H1 (cell line): ENCODE results near the gene R3HDM4. TPM values are rescaled to one million over a fixed set of nuclear protein-coding genes. Genes with fewer than 3 reads are reported as not detected.

Experiments
- ASH2L ChIP-seq: fragments of 200-600, 300-600 bp; sonication (generic); IDR thresholded peaks from one replicate; pipeline ENCODE4 v1.7.1; 2017; ENCODE audit warnings: low read length
- ATF2 ChIP-seq: IDR thresholded peaks from 2 replicates; pipeline ENCODE4 v1.6.1; 2012; ENCODE audit warnings: low read length, inconsistent platforms
- BACH1 ChIP-seq: IDR thresholded peaks from 2 replicates; pipeline ENCODE4 v1.6.1; 2012; ENCODE audit warnings: low read length, improper control_type of control experiment
- CBX5 ChIP-seq: fragments of 300-800, 300-1000 bp; sonication (generic); IDR thresholded peaks from 2 replicates; pipeline ENCODE4 v1.7.1; 2016; ENCODE audit warnings: antibody characterized with exemption, low read length, low read depth
- CBX8 ChIP-seq: fragments of 300-800, 300-1000 bp; sonication (generic); IDR thresholded peaks from 2 replicates; pipeline ENCODE4 v1.7.1; 2016; ENCODE audit warnings: low read depth, low read length, borderline replicate concordance
- CHD2 ChIP-seq: IDR thresholded peaks from 2 replicates; pipeline ENCODE4 v1.6.1; 2012; ENCODE audit warnings: low read length, improper control_type of control experiment
- CTBP2 ChIP-seq: IDR thresholded peaks from 2 replicates; pipeline ENCODE4 v1.7.0; 2011; ENCODE audit warnings: borderline replicate concordance, mild to moderate bottlenecking, moderate library complexity, mixed read lengths, low read length; ENCODE audit not compliant: insufficient read depth, insufficient read length
- EGR1 ChIP-seq: IDR thresholded peaks from 2 replicates; pipeline ENCODE4 v1.6.1; 2011; ENCODE audit warnings: low read depth, low read length, borderline replicate concordance
- EZH2 ChIP-seq: fragments of 200-600 bp; sonication (generic); IDR thresholded peaks from 2 replicates; pipeline ENCODE4 v1.7.1; 2012; ENCODE audit warnings: low read depth, mild to moderate bottlenecking, moderate library complexity, low read length, inconsistent platforms; ENCODE audit not compliant: severe bottlenecking
- FOSL1 ChIP-seq: IDR thresholded peaks from 2 replicates; pipeline ENCODE4 v1.6.1; 2011; ENCODE audit warnings: mild to moderate bottlenecking, low read depth, low read length, moderate library complexity; ENCODE audit not compliant: insufficient read depth
- HDAC6 ChIP-seq: IDR thresholded peaks from one replicate; pipeline ENCODE4 v1.7.1; 2012; ENCODE audit warnings: low read depth, mild to moderate bottlenecking, inconsistent platforms, low read length, moderate library complexity
- KDM1A ChIP-seq: fragments of 200-600, 300-600 bp; sonication (generic); IDR thresholded peaks from 2 replicates; pipeline ENCODE4 v1.7.1; 2016; ENCODE audit warnings: mild to moderate bottlenecking, low read length, borderline replicate concordance
- KDM4A ChIP-seq: IDR thresholded peaks from one replicate; pipeline ENCODE4 v1.7.1; 2012; ENCODE audit warnings: low read depth, mild to moderate bottlenecking, moderate library complexity, low read length, inconsistent platforms; ENCODE audit not compliant: severe bottlenecking
- PHF8 ChIP-seq: fragments of 200-600 bp; sonication (generic); conservative IDR thresholded peaks from 2 replicates; pipeline ENCODE4 v1.7.1; 2012; ENCODE audit warnings: low read depth, mild to moderate bottlenecking, inconsistent platforms, low read length, moderate library complexity
- SIX5 ChIP-seq: IDR thresholded peaks from 2 replicates; pipeline ENCODE4 v1.6.1; 2011; ENCODE audit warnings: mild to moderate bottlenecking, low read depth, low read length
- TAF1 ChIP-seq: IDR thresholded peaks from 2 replicates; pipeline ENCODE4 v1.6.1; 2011; ENCODE audit warnings: mild to moderate bottlenecking, low read depth, low read length
- USF2 ChIP-seq: IDR thresholded peaks from 2 replicates; pipeline ENCODE4 v1.6.1; 2011; ENCODE audit warnings: low read length, improper control_type of control experiment
- YY1 ChIP-seq: IDR thresholded peaks from 2 replicates; pipeline ENCODE4 v1.6.1; 2011; ENCODE audit warnings: low read depth, mild to moderate bottlenecking, low read length
- polyA plus RNA-seq, 7 experiments: library from polyadenylated mRNA; depleted of rRNA in 3 of 7; stranded (reverse) in 5 of 7; unstranded in 2 of 7; fragments of >200 nt in 5 of 7; fragments of 200-250 nt in 2 of 7; gene quantifications; 1 replicate in 5 of 7; 2 replicates in 1 of 7; 4 replicates in 1 of 7; pipeline versions ENCODE4 v1.2.1 to v1.2.3, GENCODE V29; 2011 to 2013; ENCODE audit warnings: missing spikeins in 2 of 7, mixed read lengths in 2 of 7
- total RNA-seq: library from RNA; stranded (reverse); fragmentation: NEBNext Ultra II Directional; extraction: Animal tissue kit (Norgen Biotek cat#: 25700); gene quantifications from 2 replicates; pipeline ENCODE4 v1.2.1, GENCODE V29; 2021

Gene R3HDM4
- total and polyA plus RNA-seq, 2 of the 8 experiments (the other 6 are each of a cell fraction or from before 2014, with no cell fraction given), result 76.8 to 102 TPM

- no peak for TF ChIP-seq SIX5
- no peak for TF ChIP-seq USF2
- no peak for TF ChIP-seq CHD2
- peak; percentile 39; the same call in 1 of the 2 replicates for TF ChIP-seq YY1
- no peak for TF ChIP-seq CBX5
- peak; percentile 14 for TF ChIP-seq KDM4A
- TF ChIP-seq TAF1, result 0 out of 2 replicates have a peak, but pooled peaks have one; percentile 16
- peak; percentile 63 for TF ChIP-seq ASH2L
- no peak for TF ChIP-seq FOSL1
- peak; percentile 73 for TF ChIP-seq ATF2
- no peak for TF ChIP-seq HDAC6
- TF ChIP-seq CTBP2, result no peak
- TF ChIP-seq EZH2, result no peak
- TF ChIP-seq PHF8, result no peak
- no peak for TF ChIP-seq BACH1
- TF ChIP-seq EGR1, result no peak
- no peak for TF ChIP-seq CBX8
- peak; percentile 94; the same call in 1 of the 2 replicates for TF ChIP-seq KDM1A
Observed at GRCh38 chr19:925087-925525, 12.1 kb upstream of the R3HDM4 start (continued).
